ENCODE data around the gene UBASH3A.

- TF ChIP-seq SUZ12 (IDR thresholded peaks at IDR 0.05; ENCODE audit: extremely low read depth, insufficient read depth, insufficient read length) = no peak
- TF ChIP-seq YY1 (IDR thresholded peaks at IDR 0.05; ENCODE audit: insufficient read depth, insufficient read length) = no peak
- no peak for TF ChIP-seq ZNF274 (IDR thresholded peaks at IDR 0.05; ENCODE audit: low read depth, low read length)
Observed at GRCh38 chr21:42434884-42435283, 31.2 kb downstream of the UBASH3A start.
